Activated CD8-positive, alpha-beta T cell treated with anti-CD3 and anti-CD28 coated beads for 36 hours (primary cell): ENCODE data around the gene TMPRSS4. TPM values are rescaled to one million over a fixed set of nuclear protein-coding genes. Genes with fewer than 3 reads are reported as not detected.

Experiments
- ATAC-seq: fragments of 200-7000 bp; cut with Tn5 transposase; one replicate; pipeline ENCODE4 v1.10.0; 2021; ENCODE audit warnings: mild to moderate bottlenecking, moderate library complexity
- CTCF ChIA-PET: fragments of 350-600 bp; sonication (Branson Sonifier 250); formaldehyde crosslinking; loops from one replicate; lab custom pipeline; 2021; ENCODE audit warnings: antibody characterized with exemption; lab: Charles Lee
- POLR2A ChIA-PET: fragments of 350-600 bp; sonication (Branson Sonifier 250); formaldehyde crosslinking; loops from one replicate; lab custom pipeline; 2021; ENCODE audit warnings: antibody characterized with exemption; lab: Charles Lee
- DNase-seq: peaks from one replicate; pipeline ENCODE4 v3.0.0-alpha.2; 2020
- H3K27ac Mint-ChIP-seq: one replicate; pipeline ENCODE4 v1.8.0; 2021; ENCODE audit warnings: mild to moderate bottlenecking, mixed read lengths
- H3K27me3 Mint-ChIP-seq: one replicate; pipeline ENCODE4 v1.8.0; 2021; ENCODE audit warnings: mixed read lengths
- H3K36me3 Mint-ChIP-seq: one replicate; pipeline ENCODE4 v1.8.0; 2021; ENCODE audit warnings: low read depth, mixed read lengths
- H3K4me1 Mint-ChIP-seq: one replicate; pipeline ENCODE4 v1.8.0; 2021; ENCODE audit warnings: low read depth, mixed read lengths
- H3K4me3 Mint-ChIP-seq: one replicate; pipeline ENCODE4 v1.8.0; 2021; ENCODE audit warnings: mild to moderate bottlenecking, moderate library complexity, mixed read lengths
- H3K9me3 Mint-ChIP-seq: one replicate; pipeline ENCODE4 v1.8.0; 2021; ENCODE audit warnings: mixed read lengths
- intact Hi-C: fragments of 100-400 bp; cut with micrococcal nuclease; formaldehyde crosslinking; loops from one replicate; pipeline ENCODE4 v1.10.0; 2022
- total RNA-seq, 2 experiments: library from RNA; stranded (reverse); gene quantifications; one replicate each; pipeline ENCODE4 v1.2.3, GENCODE V29; 2021
- TF ChIP-seq, protein P1 (sequence below): fragments of 200-600 bp; IDR thresholded peaks from one replicate; pipeline ENCODE4 v1.8.0; 2022; ENCODE audit warnings: antibody characterized with exemption, mild to moderate bottlenecking

Gene TMPRSS4
- total RNA-seq, 2 experiments from 2014 or later, result not detected

- Mint-ChIP-seq H3K27me3 (peaks cover 1% of the 10 kb centered on the region), H3K9me3 (no peaks in the 10 kb centered on the region), H3K27ac (no peak overlapping the region), H3K4me1 (peaks cover 2% of the 10 kb centered on the region), H3K4me3 (no peak overlapping the region), H3K36me3 (no peaks in the 10 kb centered on the region)
- intact Hi-C loops, result no loop called here
- ATAC-seq, result no peak
- ChIA-PET POLR2A (no interaction called here), CTCF (interaction anchor here (0.9 kb wide), 1 partner anchor 35 kb away, joined by 3 read pairs; no protein-coding TSS in a partner anchor)
- TF ChIP-seq, protein P1, sequence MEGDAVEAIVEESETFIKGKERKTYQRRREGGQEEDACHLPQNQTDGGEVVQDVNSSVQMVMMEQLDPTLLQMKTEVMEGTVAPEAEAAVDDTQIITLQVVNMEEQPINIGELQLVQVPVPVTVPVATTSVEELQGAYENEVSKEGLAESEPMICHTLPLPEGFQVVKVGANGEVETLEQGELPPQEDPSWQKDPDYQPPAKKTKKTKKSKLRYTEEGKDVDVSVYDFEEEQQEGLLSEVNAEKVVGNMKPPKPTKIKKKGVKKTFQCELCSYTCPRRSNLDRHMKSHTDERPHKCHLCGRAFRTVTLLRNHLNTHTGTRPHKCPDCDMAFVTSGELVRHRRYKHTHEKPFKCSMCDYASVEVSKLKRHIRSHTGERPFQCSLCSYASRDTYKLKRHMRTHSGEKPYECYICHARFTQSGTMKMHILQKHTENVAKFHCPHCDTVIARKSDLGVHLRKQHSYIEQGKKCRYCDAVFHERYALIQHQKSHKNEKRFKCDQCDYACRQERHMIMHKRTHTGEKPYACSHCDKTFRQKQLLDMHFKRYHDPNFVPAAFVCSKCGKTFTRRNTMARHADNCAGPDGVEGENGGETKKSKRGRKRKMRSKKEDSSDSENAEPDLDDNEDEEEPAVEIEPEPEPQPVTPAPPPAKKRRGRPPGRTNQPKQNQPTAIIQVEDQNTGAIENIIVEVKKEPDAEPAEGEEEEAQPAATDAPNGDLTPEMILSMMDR, result no peak
- DNase-seq, result no peak
Observed at GRCh38 chr11:118106789-118107335, 30.0 kb downstream of the TMPRSS4 start.

- Mint-ChIP-seq H3K27me3 (no peaks in the 10 kb centered on the region), H3K4me3 (no peak overlapping the region), H3K4me1 (peaks cover 4% of the 10 kb centered on the region), H3K27ac (no peak overlapping the region), H3K9me3 (no peaks in the 10 kb centered on the region), H3K36me3 (no peaks in the 10 kb centered on the region)
- TF ChIP-seq, protein P1, result no peak
- ChIA-PET POLR2A (interaction anchor here (1.1 kb wide), 1 partner anchor 17 kb away, joined by 3 read pairs; no protein-coding TSS in a partner anchor), CTCF (interaction anchor here (1.3 kb wide), 1 partner anchor 10 kb away, joined by 3 read pairs; no protein-coding TSS in a partner anchor)
- ATAC-seq (no peak), DNase-seq (no peak)
- intact Hi-C loops, result no loop called here
Observed at GRCh38 chr11:118108513-118108912, 31.6 kb downstream of the TMPRSS4 start.

- ATAC-seq (no peak), DNase-seq (no peak)
- Mint-ChIP-seq H3K27me3 (no peaks in the 10 kb centered on the region), H3K9me3 (no peaks in the 10 kb centered on the region), H3K27ac (no peak overlapping the region), H3K36me3 (no peaks in the 10 kb centered on the region), H3K4me3 (no peak overlapping the region), H3K4me1 (peaks cover 5% of the 10 kb centered on the region)
- intact Hi-C loops, result no loop called here
- TF ChIP-seq, protein P1, result no peak
- ChIA-PET CTCF (interaction anchor here (1.6 kb wide), 1 partner anchor 62 kb away, joined by 4 read pairs; no protein-coding TSS in a partner anchor), POLR2A (no interaction called here)
Observed at GRCh38 chr11:118109231-118109630, 32.4 kb downstream of the TMPRSS4 start.

- no peak for ATAC-seq
- Mint-ChIP-seq H3K36me3 (no peaks in the 10 kb centered on the region), H3K27me3 (no peaks in the 10 kb centered on the region), H3K9me3 (no peaks in the 10 kb centered on the region), H3K4me3 (no peak overlapping the region), H3K27ac (no peak overlapping the region), H3K4me1 (peaks cover 16% of the 10 kb centered on the region)
- intact Hi-C loops, result no loop called here
- ChIA-PET CTCF (interaction anchor here (0.6 to 1.6 kb wide), 2 partner anchors 60 to 1431 kb away, joined by 3 to 4 read pairs; no protein-coding TSS in a partner anchor), POLR2A (interaction anchor here (0.9 kb wide), 1 partner anchor 11 kb away, joined by 3 read pairs; no protein-coding TSS in a partner anchor)
- TF ChIP-seq, protein P1, result no peak
- no peak for DNase-seq
Observed at GRCh38 chr11:118111019-118111743, 34.3 kb downstream of the TMPRSS4 start.

DNA sequence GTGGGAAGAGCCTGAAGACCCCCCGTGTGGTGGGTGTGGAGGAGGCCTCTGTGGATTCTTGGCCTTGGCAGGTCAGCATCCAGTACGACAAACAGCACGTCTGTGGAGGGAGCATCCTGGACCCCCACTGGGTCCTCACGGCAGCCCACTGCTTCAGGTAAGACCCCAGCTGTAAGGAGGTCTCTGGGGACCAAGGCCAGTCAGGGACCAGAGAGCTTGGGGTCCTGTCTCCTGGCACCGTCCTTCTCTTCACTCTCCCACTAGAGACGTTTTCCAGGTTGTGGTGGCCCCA is 34.8 kb downstream of the TMPRSS4 start:
- CTCF ChIA-PET, result no interaction called here
- Mint-ChIP-seq H3K4me3 (no peak overlapping the region), H3K4me1 (peaks cover 20% of the 10 kb centered on the region), H3K9me3 (no peaks in the 10 kb centered on the region), H3K27ac (no peak overlapping the region), H3K27me3 (no peaks in the 10 kb centered on the region), H3K36me3 (no peaks in the 10 kb centered on the region)
- no peak for DNase-seq
- ATAC-seq, result no peak
- POLR2A ChIA-PET, result interaction anchor here (0.9 kb wide), 1 partner anchor 12 kb away, joined by 3 read pairs; no protein-coding TSS in a partner anchor
- TF ChIP-seq, protein P1, result no peak
- intact Hi-C loops, result no loop called here
